Neutrophil (primary cell): ENCODE measurements around the gene GPBP1L1.
"Not testable (repeated sequence)": the region's sequence is repeated elsewhere in the genome, so short reads cannot be mapped to it uniquely, and the experiment has no call there.

Experiments used
- H3K27ac ChIP-seq: fragments of 200-600 bp; sonication (generic); 2 replicates; pipeline ENCODE4 v1.5.1; 2016; ENCODE audit warnings: mild to moderate bottlenecking, moderate library complexity
- H3K27me3 ChIP-seq: fragments of 200-600 bp; sonication (generic); 2 replicates; pipeline ENCODE4 v1.6.0; 2016; ENCODE audit warnings: mild to moderate bottlenecking
- H3K36me3 ChIP-seq: fragments of 200-600 bp; sonication (generic); 2 replicates; pipeline ENCODE4 v1.5.1; 2017
- H3K4me1 ChIP-seq, 2 experiments: fragments of 200-600 bp in 1 of 2; sonication (generic) in 1 of 2; 1 replicate in 1 of 2; 2 replicates in 1 of 2; pipeline versions ENCODE4 v1.5.1 to v1.6.1; 2013 to 2016; ENCODE audit warnings: low read depth in 1 of 2, low read length in 1 of 2, mild to moderate bottlenecking in 1 of 2, moderate library complexity in 1 of 2; ENCODE audit not compliant: control insufficient read depth in 1 of 2, insufficient read depth in 1 of 2
- H3K4me3 ChIP-seq, 2 experiments: fragments of 200-600 bp in 1 of 2; sonication (generic) in 1 of 2; 1 replicate in 1 of 2; 2 replicates in 1 of 2; pipeline ENCODE4 v1.5.1; 2013 to 2016; ENCODE audit warnings: low read depth in 1 of 2, low read length in 1 of 2, mild to moderate bottlenecking in 1 of 2, moderate library complexity in 1 of 2
- H3K9me3 ChIP-seq: fragments of 200-600 bp; sonication (generic); 2 replicates; pipeline ENCODE4 v1.5.1; 2016
- TF ChIP-seq, protein P1 (sequence below): fragments of 200-600 bp; sonication (generic); IDR thresholded peaks from 2 replicates; pipeline ENCODE4 v1.5.1; 2016; ENCODE audit warnings: antibody characterized with exemption

GPBP1L1 gene

DNA sequence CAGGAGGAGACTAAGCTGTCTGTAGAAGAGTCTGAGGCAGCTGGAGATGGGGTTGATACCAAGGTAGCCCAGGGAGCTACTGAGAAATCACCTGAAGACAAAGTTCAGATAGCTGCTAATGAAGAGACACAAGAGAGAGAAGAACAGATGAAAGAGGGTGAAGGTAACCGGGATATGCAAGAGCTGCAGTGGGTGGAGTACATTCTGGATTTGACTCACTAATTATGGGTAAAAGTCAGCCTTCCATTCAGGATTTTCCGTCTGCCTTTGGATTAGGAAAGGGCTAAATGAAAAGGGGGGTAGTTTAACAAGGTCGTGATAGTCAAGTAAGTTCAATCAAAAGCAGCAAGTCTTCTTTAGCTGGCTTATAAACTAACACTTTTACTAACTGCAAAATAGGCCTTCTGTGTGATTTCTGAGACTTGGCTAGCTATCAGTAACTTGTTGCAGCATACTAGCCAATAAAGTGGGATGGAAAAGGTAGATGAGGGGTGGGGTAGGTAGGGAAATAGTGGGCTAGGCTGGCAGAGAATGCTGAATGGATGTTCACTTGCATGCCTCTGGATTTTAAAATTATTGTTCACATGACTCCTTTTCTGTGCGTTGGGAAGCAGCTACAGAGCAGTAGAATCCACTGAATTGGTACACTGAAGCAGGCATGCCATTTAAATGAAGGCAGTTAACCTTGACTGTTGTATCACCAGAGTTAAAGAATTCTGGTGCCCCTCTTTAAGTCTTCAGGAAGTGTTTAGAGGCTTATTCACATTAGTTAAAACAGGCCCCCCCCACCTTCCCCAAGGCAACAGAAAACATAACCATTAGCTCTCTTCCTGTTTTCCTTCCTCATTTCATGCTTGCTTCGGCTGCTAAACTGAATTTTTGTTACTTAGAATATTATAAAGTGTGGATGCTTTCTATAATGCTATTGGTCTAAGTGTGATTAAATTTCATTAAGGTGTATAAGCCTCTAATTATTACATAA lies 77.9 kb downstream of the GPBP1L1 start:
- no peaks in the 10 kb centered on the region for H3K9me3 ChIP-seq
- peaks cover 27 to 28% of the 10 kb centered on the region in 2 experiments for H3K4me1 ChIP-seq
- H3K27me3 ChIP-seq: no peaks in the 10 kb centered on the region
- H3K4me3 ChIP-seq: peak overlapping the region in 1 of 2 experiments; percentile 40
- H3K27ac ChIP-seq: peak overlapping the region; percentile 74
- H3K36me3 ChIP-seq: no peaks in the 10 kb centered on the region
- TF ChIP-seq, protein P1, sequence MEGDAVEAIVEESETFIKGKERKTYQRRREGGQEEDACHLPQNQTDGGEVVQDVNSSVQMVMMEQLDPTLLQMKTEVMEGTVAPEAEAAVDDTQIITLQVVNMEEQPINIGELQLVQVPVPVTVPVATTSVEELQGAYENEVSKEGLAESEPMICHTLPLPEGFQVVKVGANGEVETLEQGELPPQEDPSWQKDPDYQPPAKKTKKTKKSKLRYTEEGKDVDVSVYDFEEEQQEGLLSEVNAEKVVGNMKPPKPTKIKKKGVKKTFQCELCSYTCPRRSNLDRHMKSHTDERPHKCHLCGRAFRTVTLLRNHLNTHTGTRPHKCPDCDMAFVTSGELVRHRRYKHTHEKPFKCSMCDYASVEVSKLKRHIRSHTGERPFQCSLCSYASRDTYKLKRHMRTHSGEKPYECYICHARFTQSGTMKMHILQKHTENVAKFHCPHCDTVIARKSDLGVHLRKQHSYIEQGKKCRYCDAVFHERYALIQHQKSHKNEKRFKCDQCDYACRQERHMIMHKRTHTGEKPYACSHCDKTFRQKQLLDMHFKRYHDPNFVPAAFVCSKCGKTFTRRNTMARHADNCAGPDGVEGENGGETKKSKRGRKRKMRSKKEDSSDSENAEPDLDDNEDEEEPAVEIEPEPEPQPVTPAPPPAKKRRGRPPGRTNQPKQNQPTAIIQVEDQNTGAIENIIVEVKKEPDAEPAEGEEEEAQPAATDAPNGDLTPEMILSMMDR: no peak

GRCh38 chr1:45607404-45608074 lies 78.8 kb downstream of the GPBP1L1 start:
- Histone ChIP-seq H3K27me3 (no peaks in the 10 kb centered on the region), H3K4me3 (peak overlapping the region in 1 of 2 experiments; percentile 40), H3K4me1 (peaks cover 27 to 28% of the 10 kb centered on the region in 2 experiments), H3K27ac (peak overlapping the region; percentile 74), H3K9me3 (no peaks in the 10 kb centered on the region), H3K36me3 (no peaks in the 10 kb centered on the region)
- TF ChIP-seq, protein P1: no peak

DNA sequence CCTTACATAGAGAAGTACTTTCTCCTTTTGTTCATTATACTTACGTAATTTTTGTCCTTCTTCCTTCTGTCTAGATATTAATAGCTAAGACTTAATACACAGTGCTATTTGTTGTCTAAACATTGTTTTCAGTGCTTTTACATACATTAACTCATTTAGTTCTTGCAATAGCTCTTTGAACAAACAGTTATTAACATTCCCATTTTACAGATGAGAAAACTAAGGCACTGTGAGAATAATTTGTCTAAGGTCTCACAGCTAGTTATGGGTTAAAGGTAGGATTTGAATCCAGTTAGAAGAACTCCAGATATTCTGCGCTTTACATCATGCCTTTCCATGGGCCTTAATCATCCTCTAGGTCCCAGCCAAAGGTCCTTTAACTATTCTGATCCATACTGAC lies 82.1 kb downstream of the GPBP1L1 start:
- Histone ChIP-seq H3K4me3 (no peak overlapping the region), H3K27ac (no peak overlapping the region), H3K9me3 (no peaks in the 10 kb centered on the region), H3K4me1 (peaks cover 25 to 26% of the 10 kb centered on the region in 2 experiments), H3K27me3 (no peaks in the 10 kb centered on the region), H3K36me3 (no peaks in the 10 kb centered on the region)
- TF ChIP-seq, protein P1: no peak

DNA sequence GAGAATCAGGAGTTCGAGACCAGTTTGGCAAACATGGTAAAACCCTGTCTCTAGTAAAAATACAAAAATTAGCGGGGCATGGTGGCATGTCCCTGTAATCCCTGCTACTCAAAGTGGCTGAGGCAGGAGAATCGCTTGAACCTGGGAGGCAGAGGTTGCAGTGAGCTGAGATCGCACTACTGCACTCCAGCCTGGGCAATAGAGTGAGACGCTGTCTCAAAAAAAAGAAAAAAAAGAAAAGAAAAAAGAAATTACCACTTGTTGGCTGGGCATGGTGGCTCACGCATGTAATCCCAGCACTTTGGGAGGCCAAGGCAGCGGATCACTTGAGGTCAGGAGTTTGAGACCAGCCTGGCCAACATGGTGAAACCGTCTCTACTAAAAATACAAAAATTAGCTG lies 89.6 kb downstream of the GPBP1L1 start:
- H3K36me3 ChIP-seq, H3K9me3 ChIP-seq, H3K27me3 ChIP-seq, H3K4me1 ChIP-seq, H3K4me3 ChIP-seq, H3K27ac ChIP-seq: not testable (repeated sequence)

GRCh38 chr1:45594412-45594811 lies 91.9 kb downstream of the GPBP1L1 start:
- H3K27me3 ChIP-seq: no peaks in the 10 kb centered on the region
- H3K4me3 ChIP-seq: no peak overlapping the region
- no peaks in the 10 kb centered on the region for H3K36me3 ChIP-seq
- no peak overlapping the region for H3K27ac ChIP-seq
- no peaks in the 10 kb centered on the region for H3K9me3 ChIP-seq
- H3K4me1 ChIP-seq: no peaks in the 10 kb centered on the region
- TF ChIP-seq, protein P1: no peak

- Histone ChIP-seq H3K4me1 (peaks cover 17 to 20% of the 10 kb centered on the region in 2 experiments), H3K36me3 (no peaks in the 10 kb centered on the region), H3K9me3 (no peaks in the 10 kb centered on the region), H3K27me3 (no peaks in the 10 kb centered on the region), H3K27ac (no peak overlapping the region), H3K4me3 (no peak overlapping the region)
- TF ChIP-seq, protein P1: no peak
Measured at GRCh38 chr1:45589861-45590260, 96.5 kb downstream of the GPBP1L1 start.
